Measurements from ENCODE around the gene RRP8.

The RRP8 gene

DNA sequence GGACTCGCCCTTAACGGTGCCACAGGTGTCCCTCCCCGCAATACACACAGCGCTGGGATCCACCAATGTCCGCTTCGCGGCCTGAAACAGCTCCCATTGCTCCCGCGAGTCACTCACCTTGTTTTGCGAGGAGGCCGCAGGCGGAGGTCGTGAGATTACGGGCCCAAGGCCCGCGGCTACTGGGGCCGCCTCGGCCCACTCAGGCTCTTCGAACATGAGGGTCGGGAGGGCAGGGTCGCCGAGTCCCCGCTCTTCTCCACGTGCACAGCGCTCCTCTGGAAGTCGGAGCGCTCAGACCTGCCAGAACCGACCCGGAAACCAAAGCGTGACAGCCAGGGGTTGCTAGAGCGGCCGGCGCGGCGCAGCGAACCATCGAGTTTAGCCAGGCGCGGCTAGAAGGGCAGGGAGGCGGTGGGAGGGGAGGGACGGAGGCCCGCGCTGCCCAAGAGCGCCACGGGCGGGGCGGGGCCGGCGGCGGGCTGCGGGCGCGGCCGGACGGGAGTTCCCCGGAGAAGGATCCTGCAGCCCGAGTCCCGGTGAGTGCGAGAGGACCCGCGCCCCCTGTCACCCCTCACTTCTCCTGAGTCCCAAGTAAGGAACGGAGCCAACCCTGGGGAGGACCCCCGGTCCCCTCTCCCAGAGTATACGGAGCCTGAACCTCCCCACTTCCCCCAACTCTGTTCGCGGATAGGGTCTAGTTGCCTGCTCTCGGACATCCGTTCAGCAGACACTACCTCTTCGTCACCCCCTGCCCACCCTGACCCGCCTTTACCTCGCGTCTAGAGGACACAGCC is at the start of gene RRP8, which contains the start of gene ILK:
TSS of gene RRP8 (minus strand) at position 330 of the 794 bp plus-strand sequence. CDS start at position 216, 114 bp downstream.
TSS of gene ILK (plus strand) at position 488 of the 794 bp plus-strand sequence. CDS start 498 bp downstream, outside the sequence.
- TF ChIP-seq, protein P1, sequence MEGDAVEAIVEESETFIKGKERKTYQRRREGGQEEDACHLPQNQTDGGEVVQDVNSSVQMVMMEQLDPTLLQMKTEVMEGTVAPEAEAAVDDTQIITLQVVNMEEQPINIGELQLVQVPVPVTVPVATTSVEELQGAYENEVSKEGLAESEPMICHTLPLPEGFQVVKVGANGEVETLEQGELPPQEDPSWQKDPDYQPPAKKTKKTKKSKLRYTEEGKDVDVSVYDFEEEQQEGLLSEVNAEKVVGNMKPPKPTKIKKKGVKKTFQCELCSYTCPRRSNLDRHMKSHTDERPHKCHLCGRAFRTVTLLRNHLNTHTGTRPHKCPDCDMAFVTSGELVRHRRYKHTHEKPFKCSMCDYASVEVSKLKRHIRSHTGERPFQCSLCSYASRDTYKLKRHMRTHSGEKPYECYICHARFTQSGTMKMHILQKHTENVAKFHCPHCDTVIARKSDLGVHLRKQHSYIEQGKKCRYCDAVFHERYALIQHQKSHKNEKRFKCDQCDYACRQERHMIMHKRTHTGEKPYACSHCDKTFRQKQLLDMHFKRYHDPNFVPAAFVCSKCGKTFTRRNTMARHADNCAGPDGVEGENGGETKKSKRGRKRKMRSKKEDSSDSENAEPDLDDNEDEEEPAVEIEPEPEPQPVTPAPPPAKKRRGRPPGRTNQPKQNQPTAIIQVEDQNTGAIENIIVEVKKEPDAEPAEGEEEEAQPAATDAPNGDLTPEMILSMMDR (IDR thresholded peaks at IDR 0.05; ENCODE audit: low read depth, low read length), result peak; percentile 23
- DNase-seq (ENCODE audit: extremely low read depth, low read depth), result peak; percentile 61

DNA sequence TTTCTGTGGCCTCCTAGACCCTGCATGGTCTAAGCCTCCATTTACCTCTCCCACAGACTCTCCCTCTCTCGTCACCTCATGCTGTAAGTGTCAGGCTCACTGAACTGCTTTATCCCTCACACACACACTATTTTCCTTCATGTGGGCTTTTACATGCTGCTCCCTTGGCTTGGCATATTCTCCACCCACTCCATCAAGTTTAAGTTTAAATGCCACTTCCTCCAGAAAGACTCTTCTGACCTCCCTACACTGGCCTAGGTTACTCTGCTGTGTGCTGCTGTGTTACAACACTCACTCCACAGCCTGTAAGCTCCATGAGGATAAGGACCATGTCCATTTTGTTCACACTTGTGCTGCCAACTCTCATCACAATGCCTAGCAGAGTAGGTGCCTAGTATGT is 49.7 kb upstream of the RRP8 start:
- no peak for DNase-seq (ENCODE audit: extremely low read depth, low read depth)

DNA sequence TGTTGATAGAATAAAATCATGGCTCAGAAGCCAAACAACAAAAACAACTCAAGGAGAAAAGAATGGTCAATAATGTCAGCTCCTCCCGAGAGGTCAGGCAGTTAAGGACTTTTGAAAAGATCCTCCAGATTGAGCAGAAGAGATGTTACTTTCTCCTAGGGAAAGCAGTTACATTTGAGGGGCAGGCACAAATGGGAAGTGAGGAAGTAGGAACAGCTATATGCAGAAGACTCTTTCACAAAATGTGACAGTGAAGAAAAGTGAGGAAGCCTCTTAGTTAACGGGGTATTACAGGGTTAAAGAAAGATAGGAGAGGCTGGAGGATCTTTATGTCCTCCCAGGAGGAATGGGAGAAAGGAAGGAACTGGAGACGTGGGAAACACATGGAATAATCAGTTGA is 48.8 kb upstream of the RRP8 start:
- TF ChIP-seq, protein P1 (IDR thresholded peaks at IDR 0.05; ENCODE audit: low read depth, low read length), result no peak
- DNase-seq (ENCODE audit: extremely low read depth, low read depth), result no peak

More for the DNA sequence above, 49.7 kb upstream of the RRP8 start:
- TF ChIP-seq, protein P1 (IDR thresholded peaks at IDR 0.05; ENCODE audit: low read depth, low read length), result no peak

GRCh38 chr11:6650980-6651379 is 47.6 kb upstream of the RRP8 start:
- TF ChIP-seq, protein P1 (IDR thresholded peaks at IDR 0.05; ENCODE audit: low read depth, low read length), result no peak

GRCh38 chr11:6650104-6650503 is 46.7 kb upstream of the RRP8 start:
- TF ChIP-seq, protein P1 (IDR thresholded peaks at IDR 0.05; ENCODE audit: low read depth, low read length), result no peak
- no peak for DNase-seq (ENCODE audit: extremely low read depth, low read depth)

More at GRCh38 chr11:6650980-6651379, 47.6 kb upstream of the RRP8 start:
- DNase-seq (ENCODE audit: extremely low read depth, low read depth), result no peak

- TF ChIP-seq, protein P1 (IDR thresholded peaks at IDR 0.05; ENCODE audit: low read depth, low read length), result no peak
- no peak for DNase-seq (ENCODE audit: extremely low read depth, low read depth)
Measured at GRCh38 chr11:6648501-6648900, 45.1 kb upstream of the RRP8 start.

DNA sequence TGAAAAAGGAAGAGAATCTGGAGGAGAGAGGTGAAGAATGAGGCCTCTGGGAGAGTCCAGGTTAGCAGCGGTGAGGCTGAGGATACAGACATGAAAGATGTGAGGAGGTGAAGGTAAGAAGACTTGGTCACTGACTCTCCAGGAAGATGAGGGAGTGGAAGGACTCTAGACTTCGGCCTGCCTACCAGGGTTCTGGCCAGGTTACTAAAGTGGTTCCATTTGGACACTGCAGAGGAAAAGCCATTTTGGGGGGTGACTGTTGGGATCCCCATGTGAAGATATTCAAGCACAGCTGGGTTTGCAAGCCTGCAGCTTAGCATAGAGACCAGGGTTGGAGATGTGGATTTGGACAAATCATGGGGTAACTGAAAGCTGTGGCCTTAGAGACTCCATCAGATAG is 44.4 kb upstream of the RRP8 start:
- DNase-seq (ENCODE audit: extremely low read depth, low read depth), result no peak
- TF ChIP-seq, protein P1 (IDR thresholded peaks at IDR 0.05; ENCODE audit: low read depth, low read length), result no peak
